Chondrocyte (in vitro differentiated cells): Measurements from ENCODE around the gene AKR1B15. TPM values are rescaled to one million over a fixed set of nuclear protein-coding genes. Genes with fewer than 3 reads are reported as not detected.
"Not testable (repeated sequence)": the region's sequence is repeated elsewhere in the genome, so short reads cannot be mapped to it uniquely, and the experiment has no call there.

Experiments used
- DNase-seq: peaks from one replicate; pipeline ENCODE4 v3.0.0; 2021; ENCODE audit warnings: mixed read lengths, low spot score
- H3K27ac Mint-ChIP-seq: one replicate; pipeline ENCODE4 v1.8.0; 2021; ENCODE audit warnings: mild to moderate bottlenecking, moderate library complexity, mixed read lengths; ENCODE audit not compliant: unreplicated experiment
- H3K27me3 Mint-ChIP-seq: 2 replicates; pipeline ENCODE4 v1.8.0; 2021; ENCODE audit warnings: low read depth, mixed read lengths
- H3K36me3 Mint-ChIP-seq: 2 replicates; pipeline ENCODE4 v1.8.0; 2021; ENCODE audit warnings: low read depth, mixed read lengths
- H3K4me1 Mint-ChIP-seq: 2 replicates; pipeline ENCODE4 v1.8.0; 2021; ENCODE audit warnings: low read depth, mild to moderate bottlenecking, mixed read lengths
- H3K4me3 Mint-ChIP-seq: one replicate; pipeline ENCODE4 v1.8.0; 2021; ENCODE audit warnings: mild to moderate bottlenecking, moderate library complexity, mixed read lengths; ENCODE audit not compliant: unreplicated experiment
- H3K9me3 Mint-ChIP-seq: 2 replicates; pipeline ENCODE4 v1.8.0; 2021; ENCODE audit warnings: low read depth, mixed read lengths
- CTCF ChIP-seq: fragments of 200-600 bp; sonication (generic); IDR thresholded peaks from 2 replicates; pipeline ENCODE4 v1.5.0; 2021; ENCODE audit warnings: antibody characterized with exemption, mild to moderate bottlenecking, moderate library complexity
- total RNA-seq: library from RNA; stranded (reverse); gene quantifications from 3 replicates; pipeline ENCODE4 v1.2.1, GENCODE V29; 2021

AKR1B15 gene
- total RNA-seq, 1 donor from 2014 or later: not detected

DNA sequence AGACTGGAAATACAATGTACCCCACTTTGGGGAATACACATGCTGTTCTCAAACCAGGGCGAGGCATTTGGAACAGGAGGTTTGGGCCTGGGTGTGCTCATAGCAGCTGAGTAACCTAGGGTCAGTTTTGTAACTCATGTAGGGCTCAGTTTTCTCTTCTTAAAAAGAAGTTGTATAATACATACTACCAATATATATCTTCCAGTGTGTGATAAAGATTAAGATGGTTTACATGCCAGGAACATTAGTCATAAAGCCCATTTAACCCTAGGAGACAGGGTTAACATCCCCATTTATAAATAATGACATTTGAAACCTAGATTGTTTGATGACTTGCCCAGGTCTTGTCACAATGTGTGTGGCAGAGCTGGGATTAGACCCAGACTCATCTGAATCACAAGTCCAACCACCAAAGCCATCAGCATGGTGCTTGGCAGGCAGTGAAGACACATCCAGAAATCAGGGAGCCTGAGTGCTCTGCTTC lies 15.6 kb upstream of the AKR1B15 start:
- no peak for DNase-seq
- Mint-ChIP-seq H3K9me3 (no peaks in the 10 kb centered on the region), H3K27me3 (peaks cover 5% of the 10 kb centered on the region), H3K4me3 (no peak overlapping the region), H3K27ac (no peak overlapping the region), H3K4me1 (peaks cover 6% of the 10 kb centered on the region), H3K36me3 (no peaks in the 10 kb centered on the region)
- no peak for TF ChIP-seq CTCF

- Mint-ChIP-seq H3K4me3 (no peak overlapping the region), H3K9me3 (no peaks in the 10 kb centered on the region), H3K36me3 (no peaks in the 10 kb centered on the region), H3K27me3 (peaks cover 10% of the 10 kb centered on the region), H3K27ac (no peak overlapping the region), H3K4me1 (peaks cover 5% of the 10 kb centered on the region)
- TF ChIP-seq CTCF: no peak
- DNase-seq: no peak
These were observed 14.3 kb upstream of the AKR1B15 start for GRCh38 chr7:134534633-134535032.

DNA sequence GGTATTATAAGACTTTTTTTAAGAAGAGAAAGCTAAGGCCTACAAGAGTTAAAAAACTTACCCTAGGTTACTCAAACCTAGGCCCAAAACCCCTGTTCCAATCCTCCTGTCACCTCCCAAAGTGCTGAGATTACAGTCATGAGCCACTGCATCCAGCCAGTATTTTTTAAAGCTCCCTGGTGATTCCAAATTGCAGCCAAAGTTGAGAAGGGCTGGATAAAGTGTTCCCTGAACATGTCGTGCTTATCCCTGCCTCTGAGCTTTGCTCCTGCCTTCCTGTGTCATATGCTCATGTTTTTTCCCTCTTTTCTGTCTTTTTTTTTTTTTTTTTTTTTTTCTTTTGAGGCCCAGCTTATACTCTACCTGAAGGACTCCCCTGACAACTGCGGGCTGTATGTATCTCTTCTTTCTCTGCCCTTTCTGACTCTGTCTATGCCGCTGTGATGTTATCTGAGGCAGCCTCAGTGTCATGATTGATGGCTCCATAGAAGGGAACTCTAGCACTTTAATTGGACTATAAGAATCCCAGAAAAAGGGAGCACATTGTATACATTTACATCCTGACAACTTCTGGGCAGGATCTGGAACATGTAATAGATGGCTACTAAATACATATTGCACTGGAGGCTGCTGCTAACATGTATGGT lies 13.5 kb upstream of the AKR1B15 start:
- Mint-ChIP-seq H3K27ac (no peak overlapping the region), H3K36me3 (no peaks in the 10 kb centered on the region), H3K9me3 (no peaks in the 10 kb centered on the region), H3K4me1 (peaks cover 5% of the 10 kb centered on the region), H3K4me3 (no peak overlapping the region), H3K27me3 (peaks cover 11% of the 10 kb centered on the region)
- TF ChIP-seq CTCF: no peak
- no peak for DNase-seq

GRCh38 chr7:134535919-134536299 lies 13.0 kb upstream of the AKR1B15 start:
- no peak for TF ChIP-seq CTCF
- Mint-ChIP-seq H3K9me3 (no peaks in the 10 kb centered on the region), H3K27me3 (peaks cover 15% of the 10 kb centered on the region), H3K27ac (no peak overlapping the region), H3K4me1 (peaks cover 5% of the 10 kb centered on the region), H3K36me3 (no peaks in the 10 kb centered on the region), H3K4me3 (no peak overlapping the region)
- no peak for DNase-seq

DNA sequence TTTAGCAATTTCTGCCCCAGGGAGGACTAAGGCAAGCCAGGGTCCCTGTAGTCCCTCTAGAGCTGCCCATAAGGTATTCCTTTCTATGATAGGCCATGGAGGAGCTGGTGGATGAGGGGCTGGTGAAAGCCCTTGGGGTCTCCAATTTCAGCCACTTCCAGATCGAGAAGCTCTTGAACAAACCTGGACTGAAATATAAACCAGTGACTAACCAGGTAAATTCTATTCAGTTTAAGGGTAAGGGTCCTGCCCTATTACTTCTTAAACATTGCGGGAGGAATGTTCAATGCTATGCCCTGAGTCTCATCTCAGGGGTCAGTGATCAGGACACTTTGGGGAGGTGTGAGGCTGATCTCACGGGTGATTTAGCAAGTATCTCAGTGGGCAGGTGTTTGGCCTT lies 12.4 kb upstream of the AKR1B15 start:
- not testable (repeated sequence) for H3K9me3 Mint-ChIP-seq, H3K36me3 Mint-ChIP-seq, H3K4me3 Mint-ChIP-seq, H3K27ac Mint-ChIP-seq, DNase-seq, H3K4me1 Mint-ChIP-seq
- peaks cover 21% of the 10 kb centered on the region for H3K27me3 Mint-ChIP-seq

GRCh38 chr7:134537273-134537781 lies 11.6 kb upstream of the AKR1B15 start:
- H3K4me1 Mint-ChIP-seq, H3K27ac Mint-ChIP-seq, H3K9me3 Mint-ChIP-seq, H3K4me3 Mint-ChIP-seq, DNase-seq, H3K36me3 Mint-ChIP-seq: not testable (repeated sequence)
- H3K27me3 Mint-ChIP-seq: peaks cover 27% of the 10 kb centered on the region
